AG09319 (cell line): Measurements from ENCODE around the gene SESN1.

Source experiments
- DNase-seq: peaks from one replicate; pipeline ENCODE4 v3.0.0-alpha.2; 2010; ENCODE audit warnings: low read depth; ENCODE audit errors: extremely low read depth
- TF ChIP-seq, protein P1 (sequence below): IDR thresholded peaks from 2 replicates; pipeline ENCODE4 v1.5.1; 2011; ENCODE audit warnings: low read depth, mild to moderate bottlenecking, inconsistent platforms, low read length, moderate library complexity

Gene SESN1

DNA sequence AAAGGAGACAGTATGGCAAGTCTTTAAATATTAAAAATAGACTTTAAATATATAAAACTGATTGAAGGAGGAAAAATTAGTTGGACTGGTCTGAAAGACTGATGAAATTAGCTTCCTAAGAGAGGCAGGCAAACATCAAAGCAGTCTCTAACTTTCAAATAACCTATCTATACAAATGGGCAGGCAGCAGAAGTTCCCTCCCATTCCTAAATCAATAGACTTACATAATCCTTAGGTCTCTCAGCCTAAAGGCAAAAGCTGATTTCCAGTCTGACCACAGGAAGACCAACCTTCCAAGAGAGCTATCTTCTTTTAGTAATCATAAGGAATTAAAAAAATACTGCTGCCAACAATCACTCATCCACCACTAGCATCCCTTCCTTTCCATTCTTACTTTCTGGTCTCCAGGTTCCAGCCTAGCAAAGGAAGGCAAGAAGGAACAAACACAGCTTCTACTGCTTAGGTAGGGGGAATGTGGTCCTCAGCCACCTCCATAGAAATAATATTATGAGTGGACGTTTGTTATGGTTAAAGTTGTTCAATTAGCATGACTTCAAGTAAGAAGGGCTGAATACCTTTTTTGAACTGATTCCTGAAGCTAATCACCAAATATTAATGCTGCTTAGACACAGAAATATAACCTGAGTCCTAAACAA is 44.1 kb downstream of the SESN1 start:
- TF ChIP-seq, protein P1, sequence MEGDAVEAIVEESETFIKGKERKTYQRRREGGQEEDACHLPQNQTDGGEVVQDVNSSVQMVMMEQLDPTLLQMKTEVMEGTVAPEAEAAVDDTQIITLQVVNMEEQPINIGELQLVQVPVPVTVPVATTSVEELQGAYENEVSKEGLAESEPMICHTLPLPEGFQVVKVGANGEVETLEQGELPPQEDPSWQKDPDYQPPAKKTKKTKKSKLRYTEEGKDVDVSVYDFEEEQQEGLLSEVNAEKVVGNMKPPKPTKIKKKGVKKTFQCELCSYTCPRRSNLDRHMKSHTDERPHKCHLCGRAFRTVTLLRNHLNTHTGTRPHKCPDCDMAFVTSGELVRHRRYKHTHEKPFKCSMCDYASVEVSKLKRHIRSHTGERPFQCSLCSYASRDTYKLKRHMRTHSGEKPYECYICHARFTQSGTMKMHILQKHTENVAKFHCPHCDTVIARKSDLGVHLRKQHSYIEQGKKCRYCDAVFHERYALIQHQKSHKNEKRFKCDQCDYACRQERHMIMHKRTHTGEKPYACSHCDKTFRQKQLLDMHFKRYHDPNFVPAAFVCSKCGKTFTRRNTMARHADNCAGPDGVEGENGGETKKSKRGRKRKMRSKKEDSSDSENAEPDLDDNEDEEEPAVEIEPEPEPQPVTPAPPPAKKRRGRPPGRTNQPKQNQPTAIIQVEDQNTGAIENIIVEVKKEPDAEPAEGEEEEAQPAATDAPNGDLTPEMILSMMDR: no peak
- DNase-seq: no peak

DNA sequence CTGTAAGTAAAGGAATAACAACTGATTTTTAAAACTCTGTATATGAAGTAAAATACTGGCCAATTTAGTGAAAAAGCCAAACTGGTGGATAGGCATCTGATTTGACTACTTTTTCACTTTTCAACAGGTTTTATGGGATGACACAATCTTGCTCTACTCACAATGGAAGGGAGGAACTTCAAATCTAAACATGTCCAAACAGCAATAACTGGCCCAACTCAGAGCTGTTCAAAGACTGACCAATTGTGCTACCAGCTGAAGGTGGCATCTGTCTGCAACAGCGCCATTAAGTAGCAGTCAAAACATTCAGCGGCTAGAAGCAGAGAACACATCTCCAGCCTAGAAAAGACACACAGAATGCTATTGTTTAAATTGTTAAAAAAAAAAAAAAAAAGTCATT is 44.6 kb downstream of the SESN1 start:
- no peak for DNase-seq
- TF ChIP-seq, protein P1: no peak

DNA sequence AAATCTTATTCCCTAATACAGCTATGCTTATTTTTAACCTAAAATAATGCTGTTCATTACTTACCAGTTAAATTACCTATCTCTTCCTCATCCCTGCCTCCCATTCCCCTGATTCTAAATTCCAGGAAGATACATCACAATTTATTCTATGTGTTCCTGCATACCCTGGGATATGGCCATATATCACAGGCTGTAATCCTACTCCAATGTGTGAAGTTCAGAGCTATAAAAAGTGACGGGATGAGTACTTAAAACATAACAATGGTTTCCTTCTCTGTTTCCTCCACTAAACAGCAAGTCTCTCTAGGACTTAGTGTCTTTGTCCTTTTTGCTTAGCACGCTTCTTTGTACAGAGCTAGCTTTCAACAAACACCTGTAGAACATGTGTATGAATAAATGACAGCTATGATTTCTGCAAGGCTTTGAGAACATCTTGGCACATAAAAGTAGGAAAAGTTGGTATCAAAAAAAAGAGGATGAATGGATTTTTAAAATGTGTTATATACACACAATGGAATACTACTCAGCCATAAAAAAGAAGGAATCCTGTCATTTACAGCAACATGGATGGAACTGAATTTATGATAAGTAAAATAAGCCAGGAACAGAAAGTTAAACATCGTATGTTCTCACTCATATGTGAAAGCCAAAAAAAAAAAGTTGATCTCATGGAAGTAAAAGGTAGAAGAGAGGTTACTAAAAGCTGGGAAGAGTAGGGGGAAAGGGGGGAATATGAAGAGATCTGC is 45.8 kb downstream of the SESN1 start:
- TF ChIP-seq, protein P1: no peak
- no peak for DNase-seq

DNA sequence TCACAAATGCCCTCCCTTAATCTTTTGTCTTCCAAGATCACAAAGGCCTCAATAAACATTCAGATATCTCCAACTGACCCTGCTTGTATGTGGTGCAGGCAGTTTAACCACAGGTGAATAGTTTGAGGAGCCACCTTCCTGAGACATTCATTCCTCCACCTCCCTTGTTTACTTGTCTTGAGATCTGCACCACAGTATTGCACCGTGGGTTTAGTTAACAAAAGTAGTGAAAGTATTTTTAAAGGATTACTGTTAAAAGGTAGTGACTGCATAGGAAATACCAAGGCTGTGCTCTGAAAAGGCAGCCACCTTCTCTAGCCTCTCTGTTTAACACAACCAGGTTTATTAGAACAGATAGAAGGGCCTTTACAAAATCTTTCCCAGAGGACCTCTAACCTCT is 46.5 kb downstream of the SESN1 start:
- no peak for DNase-seq
- TF ChIP-seq, protein P1: no peak

DNA sequence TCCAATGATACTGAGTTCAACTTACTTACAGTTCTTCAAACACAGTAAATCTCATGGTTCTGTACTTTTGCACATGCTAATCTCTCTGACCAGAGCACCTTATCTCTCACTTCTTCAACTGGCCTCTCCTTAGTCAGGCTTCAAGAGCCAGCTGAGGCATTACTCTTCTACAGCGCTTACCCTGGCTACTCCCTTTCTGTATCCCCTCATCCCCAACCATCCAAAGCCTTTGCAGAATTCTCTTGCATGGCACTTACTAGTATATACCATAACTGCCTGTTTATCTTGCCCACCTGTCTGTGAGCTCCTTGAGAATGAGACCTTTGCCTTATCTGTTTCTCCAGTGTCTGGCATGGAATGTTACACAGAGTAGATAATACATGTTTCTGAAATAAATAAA is 49.2 kb downstream of the SESN1 start:
- TF ChIP-seq, protein P1: no peak
- DNase-seq: no peak

DNA sequence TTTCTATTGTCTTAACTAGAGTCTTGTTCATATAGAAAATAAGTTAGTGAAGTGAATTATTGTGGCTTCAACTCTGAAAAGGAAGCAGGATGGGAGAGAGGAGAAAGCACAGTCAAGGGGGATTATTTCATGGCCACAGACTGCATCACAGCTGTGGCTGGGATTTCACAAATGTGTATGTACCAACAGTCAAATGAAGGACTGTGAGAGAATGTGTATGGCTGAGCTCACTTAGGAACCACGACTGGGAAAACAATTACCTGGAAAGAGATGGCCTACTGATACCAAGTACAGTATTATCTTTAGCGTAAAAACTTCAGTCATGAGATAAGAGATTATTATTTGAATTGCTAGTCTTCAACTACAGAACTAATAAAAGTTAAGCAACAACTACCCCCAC is 54.9 kb downstream of the SESN1 start:
- TF ChIP-seq, protein P1: no peak
- no peak for DNase-seq

DNA sequence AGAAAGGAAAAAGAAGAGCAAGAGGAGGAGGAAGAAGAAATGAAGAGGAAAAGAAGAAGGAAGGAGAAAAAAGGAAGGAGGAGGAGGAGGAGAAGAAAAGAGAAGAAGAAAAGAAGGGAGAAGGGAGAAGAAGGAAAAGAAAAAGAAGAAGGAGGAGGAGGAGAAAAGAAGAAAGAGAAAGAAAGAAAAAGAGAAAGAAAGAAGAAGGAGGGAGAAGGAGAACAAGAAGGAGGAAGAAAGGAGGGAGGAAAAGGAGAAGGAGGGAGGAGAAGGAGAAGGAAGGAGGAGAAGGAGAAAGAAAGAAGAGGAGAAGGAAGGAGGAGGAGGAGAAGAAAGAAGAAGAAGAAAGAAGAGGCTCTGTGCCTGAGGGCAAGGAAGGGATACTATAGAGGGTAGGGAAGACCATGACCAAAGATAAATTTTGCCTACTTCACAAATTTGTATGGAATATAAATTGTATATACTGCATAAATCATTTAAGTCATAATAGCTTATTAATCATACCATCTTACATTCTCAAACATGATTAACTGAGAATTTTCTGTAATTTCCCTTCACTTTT is 55.7 kb downstream of the SESN1 start:
- TF ChIP-seq, protein P1: no peak
- no peak for DNase-seq
